ENCODE data around the gene CELF5. TPM values are rescaled to one million over a fixed set of nuclear protein-coding genes. Genes with fewer than 3 reads are reported as not detected.
A peak's percentile ranks its signal among the peaks of the same experiment; 100 is the strongest.

The CELF5 gene
- total and polyA plus RNA-seq, 9 of the 15 experiments (the other 6 are each of a cell fraction or from before 2014, with no cell fraction given): 0.01 to 0.56 (median 0.22) TPM

DNA sequence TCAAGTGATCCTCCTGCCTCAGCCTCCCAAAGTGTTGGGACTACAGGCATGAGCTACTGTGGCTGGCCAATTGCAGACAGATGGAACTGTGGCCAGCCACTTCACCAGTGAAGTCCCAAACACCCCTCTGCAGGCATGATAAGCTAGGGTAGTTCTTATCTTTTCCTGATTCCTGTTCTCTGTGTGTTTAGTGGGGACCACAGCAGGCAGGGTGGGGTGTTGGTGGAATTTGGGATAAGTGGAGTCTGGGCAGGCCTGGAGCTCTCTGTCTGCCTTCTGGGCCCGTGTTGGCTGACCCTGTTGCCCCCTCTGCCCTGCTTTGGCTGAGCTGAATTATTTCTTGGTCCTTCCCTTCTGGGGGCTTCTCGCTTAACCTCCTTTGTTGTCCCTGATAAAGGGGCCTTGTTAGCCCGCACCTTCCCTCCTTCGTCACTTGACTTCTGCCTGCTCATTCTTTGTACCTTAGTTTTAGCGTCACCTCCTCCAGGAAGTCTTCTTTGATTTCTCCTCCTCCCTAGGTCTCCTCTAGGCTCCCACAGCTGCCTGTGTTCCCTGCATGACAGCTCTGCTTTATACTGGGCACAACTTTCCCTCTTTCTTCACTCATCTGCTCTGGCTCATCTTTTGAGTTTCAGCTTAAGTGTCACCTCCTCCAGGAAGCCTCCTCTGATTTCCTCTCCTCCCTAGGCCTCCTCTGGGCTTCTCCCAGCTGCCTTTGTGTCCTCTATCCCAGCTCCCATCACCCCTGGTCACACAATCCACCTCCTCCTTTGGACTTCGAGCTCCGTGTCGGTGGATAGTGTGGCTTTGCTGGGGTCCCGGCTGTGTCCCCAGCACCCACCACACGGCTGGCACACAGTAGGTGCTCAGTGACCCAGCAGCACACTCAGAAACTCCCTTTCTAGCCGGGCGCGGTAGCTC is 40.5 kb upstream of the CELF5 start (continued):
- TF ChIP-seq E2F6 (IDR thresholded peaks at IDR 0.05; ENCODE audit: borderline replicate concordance in 1 of 2, extremely low read depth in 1 of 2, insufficient read depth in 1 of 2, insufficient read length in 1 of 2, low read depth in 1 of 2, low read length in 1 of 2, poor library complexity in 1 of 2, severe bottlenecking in 1 of 2): no peak
- no peak for TF ChIP-seq ZNF354B (CRISPR knock-in tag; IDR thresholded peaks at IDR 0.05)
- no peak for TF ChIP-seq MAFF (IDR thresholded peaks at IDR 0.05; ENCODE audit: low read length)
- TF ChIP-seq ESRRB (CRISPR knock-in tag; IDR thresholded peaks at IDR 0.05; ENCODE audit: borderline replicate concordance): 0 out of 2 replicates have a peak, but pooled peaks have one; percentile 39
- TF ChIP-seq STAG1 (CRISPR knock-in tag; IDR thresholded peaks at IDR 0.05; ENCODE audit: borderline replicate concordance): no peak
- TF ChIP-seq FOXP4 (CRISPR knock-in tag; IDR thresholded peaks at IDR 0.05; ENCODE audit: borderline replicate concordance): 0 out of 2 replicates have a peak, but pooled peaks have one; percentile 71
- no peak for TF ChIP-seq ARID3A (IDR thresholded peaks at IDR 0.05; ENCODE audit: borderline replicate concordance, low read depth, low read length)
- TF ChIP-seq, protein P1, sequence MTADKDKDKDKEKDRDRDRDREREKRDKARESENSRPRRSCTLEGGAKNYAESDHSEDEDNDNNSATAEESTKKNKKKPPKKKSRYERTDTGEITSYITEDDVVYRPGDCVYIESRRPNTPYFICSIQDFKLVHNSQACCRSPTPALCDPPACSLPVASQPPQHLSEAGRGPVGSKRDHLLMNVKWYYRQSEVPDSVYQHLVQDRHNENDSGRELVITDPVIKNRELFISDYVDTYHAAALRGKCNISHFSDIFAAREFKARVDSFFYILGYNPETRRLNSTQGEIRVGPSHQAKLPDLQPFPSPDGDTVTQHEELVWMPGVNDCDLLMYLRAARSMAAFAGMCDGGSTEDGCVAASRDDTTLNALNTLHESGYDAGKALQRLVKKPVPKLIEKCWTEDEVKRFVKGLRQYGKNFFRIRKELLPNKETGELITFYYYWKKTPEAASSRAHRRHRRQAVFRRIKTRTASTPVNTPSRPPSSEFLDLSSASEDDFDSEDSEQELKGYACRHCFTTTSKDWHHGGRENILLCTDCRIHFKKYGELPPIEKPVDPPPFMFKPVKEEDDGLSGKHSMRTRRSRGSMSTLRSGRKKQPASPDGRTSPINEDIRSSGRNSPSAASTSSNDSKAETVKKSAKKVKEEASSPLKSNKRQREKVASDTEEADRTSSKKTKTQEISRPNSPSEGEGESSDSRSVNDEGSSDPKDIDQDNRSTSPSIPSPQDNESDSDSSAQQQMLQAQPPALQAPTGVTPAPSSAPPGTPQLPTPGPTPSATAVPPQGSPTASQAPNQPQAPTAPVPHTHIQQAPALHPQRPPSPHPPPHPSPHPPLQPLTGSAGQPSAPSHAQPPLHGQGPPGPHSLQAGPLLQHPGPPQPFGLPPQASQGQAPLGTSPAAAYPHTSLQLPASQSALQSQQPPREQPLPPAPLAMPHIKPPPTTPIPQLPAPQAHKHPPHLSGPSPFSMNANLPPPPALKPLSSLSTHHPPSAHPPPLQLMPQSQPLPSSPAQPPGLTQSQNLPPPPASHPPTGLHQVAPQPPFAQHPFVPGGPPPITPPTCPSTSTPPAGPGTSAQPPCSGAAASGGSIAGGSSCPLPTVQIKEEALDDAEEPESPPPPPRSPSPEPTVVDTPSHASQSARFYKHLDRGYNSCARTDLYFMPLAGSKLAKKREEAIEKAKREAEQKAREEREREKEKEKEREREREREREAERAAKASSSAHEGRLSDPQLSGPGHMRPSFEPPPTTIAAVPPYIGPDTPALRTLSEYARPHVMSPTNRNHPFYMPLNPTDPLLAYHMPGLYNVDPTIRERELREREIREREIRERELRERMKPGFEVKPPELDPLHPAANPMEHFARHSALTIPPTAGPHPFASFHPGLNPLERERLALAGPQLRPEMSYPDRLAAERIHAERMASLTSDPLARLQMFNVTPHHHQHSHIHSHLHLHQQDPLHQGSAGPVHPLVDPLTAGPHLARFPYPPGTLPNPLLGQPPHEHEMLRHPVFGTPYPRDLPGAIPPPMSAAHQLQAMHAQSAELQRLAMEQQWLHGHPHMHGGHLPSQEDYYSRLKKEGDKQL (CRISPR knock-in tag; IDR thresholded peaks at IDR 0.05; ENCODE audit: borderline replicate concordance): no peak
- no peak for TF ChIP-seq ARID2 (IDR thresholded peaks at IDR 0.05)
- no peak for TF ChIP-seq MAFK (IDR thresholded peaks at IDR 0.05; ENCODE audit: low read length)
- TF ChIP-seq NCOA1 (IDR thresholded peaks at IDR 0.05; ENCODE audit: low read depth): no peak
- TF ChIP-seq GABPB1 (CRISPR knock-in tag; IDR thresholded peaks at IDR 0.05): no peak
- TF ChIP-seq BRF1 (IDR thresholded peaks at IDR 0.05; ENCODE audit: borderline replicate concordance, extremely low read depth, insufficient read length): no peak
- no peak for TF ChIP-seq KLF10 (CRISPR knock-in tag; IDR thresholded peaks at IDR 0.05)

All from K562 (cell line).